Measurements from ENCODE around the gene DDR2.

The DDR2 gene

DNA sequence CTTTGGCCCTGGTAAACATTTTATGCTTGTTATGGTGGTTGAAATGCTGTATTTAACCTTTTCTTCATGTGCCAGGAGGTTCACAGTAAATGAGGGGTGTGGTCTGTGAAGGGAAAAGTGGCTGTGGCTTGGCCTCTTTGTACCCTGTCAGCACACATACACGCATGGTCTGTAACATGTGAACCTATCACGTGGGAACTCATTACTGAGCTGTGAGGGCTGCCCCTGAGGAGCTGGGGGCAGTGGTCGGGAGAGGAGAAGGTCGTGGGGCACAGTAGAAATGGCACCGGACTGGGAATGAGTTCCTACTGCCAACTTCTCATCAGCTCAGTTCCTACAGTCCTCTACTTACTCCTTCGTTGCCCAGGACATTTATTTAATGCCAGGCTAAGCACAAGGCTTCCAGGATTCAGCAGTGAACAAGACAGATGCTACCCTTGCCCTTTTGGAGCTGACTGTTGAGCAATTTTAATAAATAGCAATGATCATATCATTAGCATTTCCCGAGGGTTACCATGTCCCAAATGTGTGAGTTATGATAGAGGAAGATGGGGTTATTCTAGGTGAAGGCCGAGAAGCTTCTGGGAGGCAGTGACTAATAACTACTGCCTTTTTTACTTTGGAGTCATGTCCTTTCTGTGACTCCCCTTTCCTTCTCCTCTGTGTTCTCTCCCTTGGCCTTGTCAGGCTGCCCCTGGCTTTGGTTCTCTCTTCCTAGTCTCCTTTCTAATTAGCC, 38.8 kb downstream of the DDR2 start:
- DNase-seq (ENCODE audit: low read depth in 2 of 2, low spot score in 1 of 2) = no peak

DNA sequence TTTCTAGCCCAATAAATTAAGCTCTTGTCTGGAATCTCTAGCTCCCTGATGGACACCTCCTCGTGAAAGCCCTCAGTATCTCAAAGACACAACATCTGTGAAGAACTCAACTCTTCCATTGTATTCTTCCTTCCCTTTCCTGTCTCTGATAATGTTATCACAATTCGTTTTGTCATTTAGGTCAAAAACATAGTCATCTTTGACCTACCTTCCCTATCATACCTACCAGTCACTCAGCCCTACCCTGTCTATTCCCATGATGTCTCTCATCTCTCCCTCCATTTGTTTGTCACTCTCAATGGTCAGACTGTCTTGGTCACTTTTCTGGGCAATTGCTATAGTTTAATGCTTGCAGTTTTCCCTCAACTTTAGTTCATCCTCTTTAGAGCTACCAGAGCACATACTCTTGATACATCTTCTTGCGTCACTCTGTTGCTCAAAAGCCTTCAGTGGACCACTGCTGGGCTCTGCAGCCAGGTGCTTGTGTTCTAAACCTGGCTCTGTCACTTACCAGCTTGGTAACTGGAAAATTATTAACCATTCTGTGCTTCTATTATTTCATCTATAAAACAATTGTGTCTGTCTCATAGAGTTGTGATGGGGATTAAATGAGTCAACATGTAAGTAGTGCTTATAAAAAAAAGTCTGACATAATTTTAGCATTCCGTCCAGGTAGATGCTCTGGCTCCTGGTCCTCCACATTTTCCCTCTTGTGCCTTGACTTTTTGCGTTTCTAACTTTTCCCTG, 39.6 kb downstream of the DDR2 start:
- DNase-seq (ENCODE audit: low read depth in 2 of 2, low spot score in 1 of 2) = no peak

DNA sequence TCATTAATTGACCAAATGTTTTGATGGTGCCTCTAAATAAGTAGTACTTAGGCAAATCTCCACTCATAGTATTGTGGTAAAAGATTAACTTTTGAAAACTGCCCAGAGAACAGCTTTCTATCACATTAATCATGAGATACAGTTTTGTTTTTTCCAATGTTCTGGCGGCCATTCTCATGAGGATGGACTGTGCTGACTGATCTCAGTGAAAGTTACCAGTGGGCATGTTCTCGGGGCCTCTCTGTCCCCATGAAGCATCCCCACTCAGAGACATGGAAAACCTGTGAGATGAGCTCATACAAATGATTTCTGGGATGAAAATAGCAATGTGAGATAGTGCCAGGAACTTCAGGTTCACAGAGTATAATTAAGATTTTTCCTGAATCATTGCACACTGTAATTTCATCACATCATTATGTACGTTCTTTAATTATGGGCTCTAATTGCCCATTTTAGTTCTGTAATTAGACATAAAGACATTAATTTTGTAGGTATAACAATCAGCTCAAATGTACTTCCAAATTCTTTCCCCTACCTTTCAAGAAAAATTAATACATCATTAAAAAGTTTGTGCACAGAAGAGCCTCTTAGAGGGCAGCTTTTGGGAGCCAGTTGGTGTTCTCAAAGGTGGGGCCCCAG, 40.5 kb downstream of the DDR2 start:
- no peak for DNase-seq (ENCODE audit: low read depth in 2 of 2, low spot score in 1 of 2)

GRCh38 chr1:162674034-162674608, 41.9 kb downstream of the DDR2 start:
- DNase-seq (ENCODE audit: low read depth in 2 of 2, low spot score in 1 of 2) = no peak

- DNase-seq (ENCODE audit: low read depth in 2 of 2, low spot score in 1 of 2) = no peak
Observed at GRCh38 chr1:162676087-162676486, 43.8 kb downstream of the DDR2 start.

DNA sequence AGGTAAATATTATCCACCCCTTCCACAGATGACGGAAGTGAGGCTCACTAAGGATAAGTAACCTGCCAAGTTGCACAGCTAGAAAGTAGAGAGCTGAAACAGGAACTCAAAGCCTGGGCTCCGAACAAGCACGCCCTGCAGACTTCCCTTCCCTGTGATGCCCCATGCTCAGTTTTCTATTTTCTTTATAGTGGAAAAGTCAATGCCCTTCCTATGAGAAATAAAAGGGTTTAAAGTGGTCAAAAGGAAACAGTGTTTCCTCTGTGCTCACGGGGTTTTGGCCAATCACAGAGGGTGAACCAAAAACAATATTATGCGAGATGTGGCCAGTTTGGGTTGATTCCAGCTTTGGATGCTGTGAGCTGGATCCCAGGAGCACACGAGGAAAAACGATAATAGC, 44.5 kb downstream of the DDR2 start:
- DNase-seq (ENCODE audit: low read depth in 2 of 2, low spot score in 1 of 2) = no peak

DNA sequence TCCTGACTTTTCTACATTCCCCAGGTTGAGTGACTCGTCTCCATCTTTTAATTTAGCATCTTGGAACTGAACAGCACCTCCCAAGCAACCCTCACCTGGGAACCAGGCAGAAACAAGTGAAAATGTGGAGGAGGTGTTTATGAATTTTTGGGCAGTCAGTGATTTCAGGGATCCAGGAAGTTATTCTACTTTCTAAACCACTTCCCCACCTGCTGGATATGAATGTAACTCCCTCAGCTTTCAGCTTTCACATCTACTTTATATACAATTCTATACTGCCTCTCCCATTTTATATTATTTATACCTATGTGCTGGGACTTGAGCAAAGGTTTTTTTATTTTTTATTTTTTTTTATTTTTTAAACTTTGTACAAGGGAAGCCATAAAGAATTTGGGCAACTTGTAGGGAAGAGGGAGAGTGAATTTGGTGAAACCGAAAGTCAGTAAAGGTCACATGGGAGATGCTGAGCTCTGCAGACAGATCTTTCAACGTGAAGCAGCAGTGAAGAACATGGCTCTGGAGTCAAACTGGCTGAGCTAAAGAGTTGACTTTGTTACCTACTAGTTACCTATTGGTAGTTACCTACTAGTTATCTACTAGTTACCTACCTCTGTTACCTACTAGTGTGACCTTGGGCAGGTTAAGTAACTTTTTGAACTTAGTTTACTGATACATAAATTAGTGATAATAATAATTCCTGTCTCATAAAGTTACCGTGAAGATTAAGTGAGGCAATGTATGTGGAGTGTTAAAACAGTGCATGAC, 45.5 kb downstream of the DDR2 start:
- DNase-seq (ENCODE audit: low read depth in 2 of 2, low spot score in 1 of 2) = no peak

GRCh38 chr1:162678439-162678838, 46.2 kb downstream of the DDR2 start:
- DNase-seq (ENCODE audit: low read depth in 2 of 2, low spot score in 1 of 2) = no peak

GRCh38 chr1:162679298-162679697, 47.0 kb downstream of the DDR2 start:
- DNase-seq (ENCODE audit: low read depth in 2 of 2, low spot score in 1 of 2) = no peak

DNA sequence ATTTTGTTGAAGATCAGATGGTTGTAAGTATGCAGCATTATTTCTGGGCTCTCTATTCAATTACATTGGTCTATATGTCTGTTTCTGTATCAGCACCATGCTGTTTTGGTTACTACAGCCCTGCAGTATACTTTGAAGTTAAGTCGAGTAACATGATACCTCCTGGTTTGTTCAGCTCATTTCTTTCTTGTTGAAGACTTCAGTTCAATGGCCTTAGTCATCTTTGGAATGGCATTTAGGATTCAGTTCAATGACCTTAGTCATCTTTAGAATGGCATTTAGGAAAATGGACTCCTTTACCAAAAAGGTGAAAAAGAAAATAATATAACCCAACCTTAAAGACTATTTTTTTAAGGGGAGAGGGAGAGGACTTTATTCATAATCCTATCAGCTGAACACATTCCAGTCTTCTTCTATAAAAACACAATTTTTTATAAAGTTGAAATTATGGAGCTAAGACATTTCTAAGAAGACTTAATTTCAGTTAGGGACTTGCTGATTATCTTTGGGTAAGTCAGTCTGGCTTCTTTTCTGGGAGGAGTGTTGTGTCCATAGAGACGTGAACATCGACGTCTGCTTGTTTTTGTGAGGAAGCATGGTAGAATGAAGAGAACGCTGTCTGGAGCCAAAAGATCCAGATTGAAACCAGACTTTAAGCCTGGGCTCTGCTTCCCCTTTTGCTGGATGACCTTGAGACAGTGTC, 48.3 kb downstream of the DDR2 start:
- no peak for DNase-seq (ENCODE audit: low read depth in 2 of 2, low spot score in 1 of 2)

GRCh38 chr1:162681122-162681436, 48.8 kb downstream of the DDR2 start:
- DNase-seq (ENCODE audit: low read depth in 2 of 2, low spot score in 1 of 2) = no peak

DNA sequence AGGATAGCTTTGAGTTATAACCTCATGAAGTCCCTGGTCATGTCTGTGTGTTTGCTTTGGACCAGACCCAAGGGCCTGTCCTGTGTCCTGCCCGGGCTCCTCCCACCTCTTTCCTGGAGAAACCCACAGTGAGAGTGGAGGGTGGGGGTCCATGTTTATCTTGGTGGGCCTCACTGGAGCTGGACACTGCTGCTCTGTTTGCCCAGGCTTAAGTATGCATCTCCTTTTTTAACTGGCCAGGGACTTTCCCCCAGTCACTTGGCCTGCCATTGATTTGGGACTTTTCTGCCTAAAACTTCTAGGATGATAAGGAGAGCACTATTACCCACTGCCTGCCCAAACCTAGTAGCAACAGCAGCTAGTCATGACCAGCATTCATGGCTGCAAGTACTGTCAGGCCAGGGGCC, 49.8 kb downstream of the DDR2 start:
- no peak for DNase-seq (ENCODE audit: low read depth in 2 of 2, low spot score in 1 of 2)

DNA sequence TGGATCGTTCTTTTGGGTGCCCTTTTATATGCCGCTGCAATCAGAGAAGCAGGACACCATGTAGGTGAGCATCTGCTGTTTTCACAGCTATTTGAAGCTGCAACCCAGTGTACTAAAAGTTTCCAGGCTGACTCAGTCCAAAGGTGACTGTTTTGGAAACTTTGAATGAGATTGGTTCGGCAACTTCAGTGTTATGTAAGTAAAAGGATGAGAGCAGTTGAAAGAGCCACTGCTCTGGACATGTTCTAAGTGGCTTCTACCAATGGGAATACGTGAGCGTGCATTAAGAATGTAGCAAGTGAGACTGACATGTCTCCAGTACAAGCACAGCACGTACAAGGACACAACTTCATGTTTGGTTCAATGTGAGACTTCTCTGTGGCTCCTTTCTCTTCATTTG, 55.6 kb downstream of the DDR2 start:
- DNase-seq (ENCODE audit: low read depth in 2 of 2, low spot score in 1 of 2) = no peak

DNA sequence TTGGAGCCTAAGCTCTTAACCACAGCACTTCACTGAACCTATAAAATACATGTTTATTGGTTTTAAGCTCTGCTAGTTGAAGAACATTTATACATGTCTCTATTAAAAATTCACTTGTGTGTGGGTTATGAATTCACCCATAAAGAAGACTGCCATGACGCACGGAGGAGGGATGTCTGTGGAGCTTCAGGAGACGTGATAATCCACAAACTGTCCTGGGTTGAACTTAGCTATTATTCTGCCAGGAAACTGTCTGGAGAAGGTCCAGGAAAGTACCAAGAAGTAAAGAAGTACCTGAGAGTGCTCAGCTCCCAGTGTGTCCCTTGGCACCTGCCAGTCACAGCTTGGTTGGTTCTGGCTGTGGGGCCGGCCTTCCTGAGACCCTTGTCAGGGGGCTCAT, 56.3 kb downstream of the DDR2 start:
- no peak for DNase-seq (ENCODE audit: low read depth in 2 of 2, low spot score in 1 of 2)

- no peak for DNase-seq (ENCODE audit: low read depth in 2 of 2, low spot score in 1 of 2)
Observed at GRCh38 chr1:162688931-162689330, 56.7 kb downstream of the DDR2 start.

DNA sequence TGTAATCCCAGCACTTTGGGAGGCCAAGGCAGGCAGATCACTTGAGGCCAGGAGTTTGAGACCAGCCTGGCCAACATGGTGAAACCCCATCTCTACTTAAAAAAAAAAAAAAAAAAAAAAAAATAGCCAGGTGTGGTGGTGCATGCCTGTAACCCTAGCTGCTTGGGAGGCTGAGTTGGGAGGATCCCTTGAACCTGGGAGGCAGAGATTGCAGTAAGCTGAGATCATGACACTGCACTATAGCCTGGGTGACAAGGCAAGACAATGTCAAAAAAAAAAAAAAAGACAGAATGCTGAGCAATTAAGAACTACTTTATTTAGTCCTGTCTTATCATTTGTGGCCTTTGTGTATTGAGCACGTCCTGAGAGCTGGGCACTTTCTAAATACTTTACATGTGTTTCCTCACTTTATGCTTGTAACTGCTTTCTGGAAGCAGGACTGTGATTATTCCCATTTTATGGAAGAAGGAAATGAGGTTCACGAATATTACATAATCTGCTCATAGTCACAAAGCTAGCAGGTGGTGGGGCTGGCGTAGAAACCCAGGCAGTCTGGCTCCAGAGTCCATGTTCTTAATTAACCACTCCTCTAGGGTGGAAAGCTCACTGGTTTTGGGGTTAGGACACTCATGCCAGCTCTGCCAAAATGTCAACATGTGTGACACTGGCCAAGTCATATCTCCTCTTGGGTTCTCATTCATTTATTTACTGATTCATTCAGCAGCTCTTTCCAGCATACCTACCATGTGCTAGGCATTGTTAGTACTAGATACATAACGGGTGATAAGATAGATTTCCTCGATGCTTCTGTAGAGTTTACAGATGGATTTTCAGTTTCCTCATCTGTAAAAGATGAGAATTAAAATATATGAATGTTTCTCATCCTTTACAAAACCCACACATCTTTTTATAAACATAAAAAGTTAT, 57.7 kb downstream of the DDR2 start:
- DNase-seq (ENCODE audit: low read depth in 2 of 2, low spot score in 1 of 2) = no peak

DNA sequence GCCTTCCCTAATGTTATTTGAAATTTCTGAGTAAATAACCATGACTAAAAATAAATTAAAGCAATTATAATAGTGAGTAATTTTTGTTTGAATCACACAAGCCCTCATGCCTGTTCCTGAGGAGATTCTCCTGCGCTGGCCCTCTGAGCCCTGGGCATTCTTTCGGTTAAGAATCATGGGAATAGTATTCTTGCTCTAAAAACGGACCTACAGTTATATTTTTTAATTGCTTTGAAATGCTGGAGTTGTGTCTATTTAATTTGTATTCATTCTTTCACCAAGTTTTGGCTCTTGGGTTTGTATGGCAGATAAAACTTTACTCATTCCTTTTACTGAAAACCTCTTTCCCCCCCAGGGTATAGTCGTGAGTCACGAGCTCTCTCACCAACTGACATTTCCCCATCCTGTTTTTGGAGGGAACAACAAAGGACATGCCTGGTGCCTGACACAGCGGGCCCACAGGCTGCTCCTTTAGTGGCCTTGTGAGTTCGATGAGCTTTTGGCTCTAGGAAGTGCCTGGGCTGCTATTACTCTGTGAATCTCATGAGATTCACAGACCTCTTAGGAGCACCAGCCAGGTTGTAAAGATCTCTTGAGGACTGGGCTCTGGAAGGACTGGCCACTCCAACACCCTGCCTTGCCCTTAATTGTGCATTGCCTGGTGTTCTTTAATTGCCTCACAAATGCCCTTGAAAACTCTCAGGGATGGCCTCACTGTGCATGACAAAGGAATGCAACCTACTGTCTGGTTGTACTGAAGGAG, 58.6 kb downstream of the DDR2 start:
- DNase-seq (ENCODE audit: low read depth in 2 of 2, low spot score in 1 of 2) = no peak

GRCh38 chr1:162691999-162692575, 59.8 kb downstream of the DDR2 start:
- DNase-seq (ENCODE audit: low read depth in 2 of 2, low spot score in 1 of 2) = no peak

GRCh38 chr1:162694911-162695310, 62.6 kb downstream of the DDR2 start:
- no peak for DNase-seq (ENCODE audit: low read depth in 2 of 2, low spot score in 1 of 2)

All from stimulated activated CD8-positive, alpha-beta memory T cell treated with anti-CD3 and anti-CD28 coated beads, Interleukin-4, amount 100 ng/mL, for 4 hours (primary cell).